Activated CD8-positive, alpha-beta memory T cell treated with anti-CD3 and anti-CD28 coated beads, Interleukin-2, amount 50 U/mL, for 1 hour (primary cell): ENCODE measurements around the gene SCN4A.
"Not testable (repeated sequence)": the region's sequence is repeated elsewhere in the genome, so short reads cannot be mapped to it uniquely, and the experiment has no call there.

Source experiments
- DNase-seq: peaks from one replicate; pipeline ENCODE4 v3.0.0-alpha.2; 2020; ENCODE audit errors: extremely low read depth

The SCN4A gene

GRCh38 chr17:63984651-63985386, 12.1 kb upstream of the SCN4A start:
- DNase-seq, result no peak

- DNase-seq, result no peak
These were observed 11.5 kb upstream of the SCN4A start for GRCh38 chr17:63984236-63984635.

- DNase-seq, result no peak
These were observed 10.6 kb upstream of the SCN4A start for GRCh38 chr17:63983320-63983719.

GRCh38 chr17:63982641-63983040, 9.9 kb upstream of the SCN4A start:
- not testable (repeated sequence) for DNase-seq

GRCh38 chr17:63978272-63979200, 5.8 kb upstream of the SCN4A start:
- DNase-seq, result no peak

GRCh38 chr17:63976702-63977101, 4.0 kb upstream of the SCN4A start:
- no peak for DNase-seq

GRCh38 chr17:63975541-63976092, 2.9 kb upstream of the SCN4A start:
- no peak for DNase-seq

GRCh38 chr17:63974594-63975192, 2.0 kb upstream of the SCN4A start:
- no peak for DNase-seq

GRCh38 chr17:63973930-63974593, 1.3 kb upstream of the SCN4A start:
- DNase-seq, result no peak

- DNase-seq, result no peak
These were observed 529 bp upstream of the SCN4A start for GRCh38 chr17:63973247-63973646.

GRCh38 chr17:63969278-63969677, 3.4 kb downstream of the SCN4A start:
- DNase-seq, result no peak

- DNase-seq, result no peak
These were observed 4.8 kb downstream of the SCN4A start for GRCh38 chr17:63967953-63968352.

- DNase-seq, result no peak
These were observed 6.0 kb downstream of the SCN4A start for GRCh38 chr17:63966646-63967264.

- DNase-seq, result no peak
These were observed 9.6 kb downstream of the SCN4A start for GRCh38 chr17:63963123-63963522.

GRCh38 chr17:63962298-63962744, 10.4 kb downstream of the SCN4A start:
- DNase-seq, result no peak

GRCh38 chr17:63961355-63962212, 11.1 kb downstream of the SCN4A start:
- no peak for DNase-seq

- no peak for DNase-seq
These were observed 12.3 kb downstream of the SCN4A start for GRCh38 chr17:63960430-63960829.

- DNase-seq, result no peak
These were observed 12.7 kb downstream of the SCN4A start for GRCh38 chr17:63960006-63960405.

- no peak for DNase-seq
These were observed 16.3 kb downstream of the SCN4A start for GRCh38 chr17:63956296-63956920.

GRCh38 chr17:63955791-63956190, 16.9 kb downstream of the SCN4A start:
- no peak for DNase-seq
